ENCODE results near the gene CAPN1.
A peak's percentile ranks its signal among the peaks of the same experiment; 100 is the strongest.
"Not testable (repeated sequence)": the region's sequence is repeated elsewhere in the genome, so short reads cannot be mapped to it uniquely, and the experiment has no call there.

Gene CAPN1

DNA sequence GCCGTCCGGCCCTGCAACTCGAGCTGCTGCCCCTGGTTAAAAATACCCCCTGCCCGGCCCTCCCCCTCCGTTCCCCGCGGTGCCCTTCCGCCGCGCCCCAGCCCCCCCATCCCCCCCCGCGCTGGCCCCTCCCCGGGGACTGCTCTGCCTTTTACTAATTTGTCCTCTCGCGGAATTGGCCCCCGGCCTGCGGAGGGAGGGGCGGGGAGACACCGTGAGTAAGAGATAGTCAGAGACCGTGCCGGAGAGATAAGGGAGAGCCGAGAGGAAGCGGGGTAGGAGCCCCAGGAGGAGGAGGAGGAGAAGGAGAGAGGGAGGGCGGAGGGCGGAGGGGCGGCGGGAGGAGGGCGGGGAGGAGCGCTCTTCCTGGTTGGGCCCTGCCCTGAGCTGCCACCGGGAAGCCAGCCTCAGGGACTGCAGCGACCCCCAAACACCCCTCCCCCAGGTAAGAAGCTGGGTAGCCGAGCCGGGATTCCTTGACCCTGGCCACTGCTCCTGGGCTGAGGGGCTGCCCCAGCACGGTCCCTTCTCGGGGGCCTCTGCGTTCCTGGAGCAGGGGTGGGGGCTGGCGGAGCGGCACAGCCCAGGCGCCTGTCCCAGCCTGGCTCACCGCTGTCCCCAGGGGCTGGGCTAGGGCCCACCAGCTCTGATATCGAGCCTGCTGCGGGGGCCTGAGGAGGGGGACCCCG lies at the start of gene CAPN1:
Gene CAPN1 (plus strand): TSS at position 360 of the 689 bp plus-strand sequence. CDS start 774 bp downstream, outside the sequence.
- DNase-seq (ENCODE audit: low spot score) = peak; percentile 82

DNA sequence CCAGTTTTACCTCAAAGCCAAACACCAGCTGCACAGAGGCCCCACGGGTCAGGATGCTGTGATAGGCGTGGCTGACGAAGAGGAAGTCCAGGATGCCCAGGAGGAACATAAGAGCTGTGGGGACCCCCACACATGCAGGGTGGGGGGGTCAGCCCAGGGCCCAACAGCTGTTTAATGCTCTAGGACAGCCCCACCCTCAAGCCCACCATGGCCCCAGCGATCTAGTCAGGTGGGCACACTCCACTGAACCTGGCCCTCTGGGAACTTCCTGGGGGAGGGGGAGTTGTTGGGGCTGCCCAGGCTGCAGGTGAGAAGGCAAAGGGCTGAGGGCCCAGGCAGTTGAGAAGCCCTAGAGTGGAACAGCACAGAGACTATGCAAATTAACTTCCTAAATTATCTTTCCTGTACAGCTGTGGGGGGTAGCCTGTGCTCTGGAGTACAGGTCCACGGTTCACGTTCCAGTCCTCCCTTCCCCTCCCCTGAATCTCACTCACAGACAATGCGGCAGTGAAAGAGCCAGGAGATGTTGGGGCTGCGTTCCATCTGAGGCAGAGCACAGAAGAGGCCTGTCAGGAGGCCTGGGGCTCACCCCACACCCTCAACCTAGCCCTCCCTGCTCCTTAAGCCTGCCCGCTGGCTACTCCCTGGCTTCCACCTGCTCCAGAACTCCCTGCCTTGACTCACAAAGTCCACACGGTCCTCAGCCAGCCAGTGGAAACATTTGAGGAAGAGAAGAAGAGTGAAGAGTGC lies 49.3 kb upstream of the CAPN1 start:
- no peak for DNase-seq (ENCODE audit: low spot score)

DNA sequence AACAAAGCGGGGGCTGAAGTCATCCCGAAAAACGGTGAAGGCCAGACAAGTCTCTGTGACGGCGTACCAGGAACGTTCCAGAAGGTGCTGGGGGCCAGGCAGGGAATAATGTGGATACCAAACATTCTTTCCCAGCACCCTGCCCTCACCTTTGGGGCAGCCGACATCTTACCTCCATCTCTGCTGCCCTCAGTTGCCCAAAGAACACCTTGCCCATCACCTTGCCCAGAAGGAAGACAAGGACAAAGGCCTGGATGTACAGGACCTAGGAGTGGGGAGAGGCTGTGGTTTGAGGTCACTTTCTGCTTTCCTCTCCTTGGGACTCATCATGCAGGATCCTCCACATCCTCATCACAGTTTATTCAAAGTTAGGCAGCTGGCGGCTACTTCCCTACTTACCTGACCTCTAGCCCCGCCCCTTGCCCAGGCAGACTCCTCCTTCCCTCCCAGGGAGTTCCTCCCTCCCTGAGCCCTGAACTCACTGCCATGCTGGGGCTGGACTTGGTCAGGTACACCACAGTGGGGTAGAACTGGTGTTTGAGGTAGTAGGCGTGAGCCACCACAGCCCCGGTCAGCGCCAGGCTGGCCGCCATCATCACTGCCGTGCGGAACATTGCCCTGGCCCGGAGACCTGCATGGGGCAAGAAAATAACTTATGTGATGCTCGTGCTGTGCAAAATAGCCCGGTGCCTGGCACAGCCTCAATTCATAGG lies 48.6 kb upstream of the CAPN1 start:
- no peak for DNase-seq (ENCODE audit: low spot score)

DNA sequence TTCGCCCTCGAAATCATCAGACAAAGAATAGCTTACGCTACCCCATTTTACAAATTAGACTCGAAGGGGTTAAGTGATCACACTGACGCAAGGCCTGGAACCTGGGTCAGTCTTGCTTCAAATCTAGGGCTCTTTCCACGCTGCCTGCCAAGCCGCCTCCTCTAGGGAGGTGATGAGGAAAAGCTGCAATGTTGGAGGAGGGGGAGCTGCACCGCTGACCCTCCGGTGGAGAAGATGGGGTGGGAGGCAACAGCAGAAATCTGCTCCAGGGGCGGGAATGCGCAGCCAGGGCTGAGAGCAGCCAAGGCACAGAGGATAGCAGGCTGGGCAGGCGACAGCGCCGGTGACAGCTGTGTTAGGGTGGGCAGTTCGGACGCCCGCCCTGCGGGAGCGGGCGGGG lies 48.0 kb upstream of the CAPN1 start:
- no peak for DNase-seq (ENCODE audit: low spot score)

DNA sequence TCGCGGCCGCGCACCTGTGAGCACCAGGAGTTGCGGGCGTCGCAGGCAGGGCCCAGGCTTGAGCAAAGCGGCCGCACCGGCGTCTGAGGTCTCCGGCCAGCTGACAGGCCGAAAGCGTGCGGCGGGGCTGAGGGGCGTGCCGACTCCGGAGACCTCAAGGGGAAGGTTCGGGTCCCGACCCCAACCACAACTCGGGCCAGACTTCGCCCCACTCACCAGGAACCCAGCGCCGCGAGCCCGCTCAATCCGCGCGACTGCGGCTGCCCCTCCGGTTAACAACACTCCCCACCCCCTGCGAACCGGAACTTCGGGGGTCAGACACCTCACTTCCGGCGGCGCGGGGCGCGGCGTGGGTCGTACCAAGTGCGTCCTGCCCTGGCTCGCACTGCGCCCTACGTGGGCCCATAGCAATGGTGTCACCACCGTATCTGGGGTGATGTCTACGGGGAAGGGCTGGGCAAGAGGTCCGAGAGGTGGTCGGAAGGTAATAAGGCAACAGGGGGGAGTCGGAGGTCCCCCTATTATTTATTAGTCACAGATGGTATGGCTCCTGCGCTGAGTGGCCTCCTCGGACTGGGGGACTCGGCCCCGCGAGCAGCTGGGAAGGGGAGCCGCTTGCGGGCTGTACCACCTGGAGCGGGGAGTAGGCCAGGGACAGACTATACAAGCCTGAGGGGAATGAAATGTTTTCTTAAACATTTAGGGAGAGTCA lies 47.3 kb upstream of the CAPN1 start, which contains the start of gene SYVN1:
Gene SYVN1 (minus strand): TSS at position 280 of the 712 bp plus-strand sequence. CDS start 918 bp downstream, outside the sequence.
- peak; percentile 96 for DNase-seq (ENCODE audit: low spot score)

DNA sequence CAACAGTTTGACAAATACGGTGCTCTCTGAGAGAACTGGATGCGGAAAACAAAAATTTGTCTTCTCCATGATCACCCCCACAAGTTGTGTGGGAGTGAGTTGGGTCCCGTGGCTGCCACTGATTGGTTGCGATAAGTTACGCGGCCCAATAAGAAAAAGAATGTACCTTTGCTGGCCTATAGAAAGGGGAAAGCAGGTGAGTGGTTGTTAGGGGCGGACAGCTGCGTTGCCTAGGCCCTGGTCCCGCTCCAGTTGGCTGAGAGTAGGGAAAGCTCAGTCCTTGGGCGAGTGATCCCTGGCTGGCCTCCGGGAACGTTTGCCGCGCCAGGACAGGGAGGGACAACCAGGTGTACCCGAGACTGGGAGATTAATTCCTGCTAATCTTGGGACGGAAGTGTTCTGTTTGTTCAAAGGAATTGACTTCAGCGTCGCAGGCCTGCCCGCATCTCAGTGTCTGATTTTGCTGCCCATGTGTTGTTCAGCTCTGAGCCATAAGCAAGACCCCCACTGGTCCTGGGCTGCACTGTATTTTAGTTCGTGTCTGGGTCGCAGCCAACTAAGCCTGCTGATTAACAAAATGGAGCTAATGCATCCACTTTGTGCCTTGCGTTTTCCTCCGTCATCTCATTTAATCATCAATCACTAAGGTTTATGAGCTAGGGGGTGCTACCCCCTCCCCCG lies 46.6 kb upstream of the CAPN1 start:
- peak; percentile 92 for DNase-seq (ENCODE audit: low spot score)

DNA sequence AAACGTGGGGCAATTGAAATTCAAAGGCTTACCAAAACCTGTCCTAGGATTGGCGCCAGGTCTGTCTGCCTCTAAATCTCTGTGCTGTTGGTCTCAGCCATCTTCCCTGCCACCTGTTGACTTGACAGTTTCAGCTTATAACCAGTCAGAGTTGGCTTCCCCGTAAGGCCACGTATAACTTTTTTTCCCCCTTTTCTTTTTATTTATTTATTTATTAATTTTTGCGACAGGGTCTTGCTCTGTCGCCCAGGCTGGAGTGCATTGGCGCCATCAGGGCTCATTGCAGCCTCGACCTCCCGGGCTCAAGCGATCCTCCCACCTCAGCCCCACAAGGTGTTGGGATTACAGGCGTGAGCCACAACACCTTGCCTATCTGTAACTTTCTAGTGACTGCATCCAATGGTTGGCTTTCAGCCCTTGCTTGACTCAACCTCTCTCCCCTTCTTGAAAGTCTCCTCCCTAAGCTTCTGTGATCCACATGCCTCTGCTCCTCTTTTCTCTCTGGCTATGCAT lies 46.0 kb upstream of the CAPN1 start:
- no peak for DNase-seq (ENCODE audit: low spot score)

DNA sequence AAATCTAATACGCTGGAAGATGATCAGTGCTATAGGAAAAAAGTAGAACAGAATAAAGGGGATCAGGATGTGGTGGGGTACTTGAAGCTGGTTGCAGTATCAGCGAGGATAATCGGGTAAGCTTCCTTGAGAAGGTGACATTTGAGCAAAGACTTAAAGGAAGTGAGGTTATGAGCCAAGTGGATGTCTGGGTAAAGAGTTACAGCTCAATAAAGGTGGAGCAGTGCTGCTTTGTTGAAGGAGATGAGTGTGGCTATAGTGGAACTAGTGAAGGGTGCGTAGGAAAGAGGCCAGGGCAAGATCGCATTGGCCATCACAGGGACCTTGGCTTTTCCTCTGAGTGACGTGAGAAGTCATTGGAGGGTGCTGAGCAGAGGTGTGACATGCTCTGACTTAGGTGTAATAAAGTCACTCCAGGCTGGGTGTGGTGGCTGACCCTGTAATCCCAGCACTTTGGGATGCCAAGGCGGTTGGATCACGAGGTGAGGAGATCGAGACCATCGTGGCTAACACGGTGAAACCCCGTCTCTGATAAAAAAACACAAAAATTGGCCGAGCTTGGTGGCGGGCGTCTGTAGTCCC lies 45.1 kb upstream of the CAPN1 start:
- no peak for DNase-seq (ENCODE audit: low spot score)

DNA sequence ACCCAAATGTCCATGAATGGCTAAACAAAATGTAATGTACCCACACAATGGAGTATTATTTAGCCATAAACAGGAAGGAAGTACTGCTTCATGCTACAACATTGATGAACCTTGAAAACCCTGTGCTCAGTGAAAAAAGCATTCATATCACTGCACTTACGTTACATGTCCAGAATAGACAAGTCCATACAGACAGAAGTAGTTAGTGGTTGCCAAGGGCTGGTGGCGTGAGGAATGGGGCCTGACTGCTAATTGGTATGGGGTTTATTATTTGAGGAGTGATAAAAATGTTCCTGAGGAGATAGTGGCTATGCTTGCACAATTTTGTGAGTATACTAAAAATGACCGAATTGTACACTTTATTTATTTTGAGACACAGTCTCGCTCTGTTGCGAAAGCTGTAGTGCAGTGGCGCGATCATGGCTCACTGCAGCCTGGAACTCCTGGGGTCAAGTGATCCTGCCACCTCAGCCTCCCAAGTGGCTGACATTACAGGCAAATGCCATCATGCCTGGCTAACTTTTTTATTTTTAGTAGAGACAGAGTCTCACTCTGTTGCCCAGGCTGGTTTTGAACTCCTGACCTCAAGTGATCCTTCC lies 39.7 kb upstream of the CAPN1 start:
- no peak for DNase-seq (ENCODE audit: low spot score)

DNA sequence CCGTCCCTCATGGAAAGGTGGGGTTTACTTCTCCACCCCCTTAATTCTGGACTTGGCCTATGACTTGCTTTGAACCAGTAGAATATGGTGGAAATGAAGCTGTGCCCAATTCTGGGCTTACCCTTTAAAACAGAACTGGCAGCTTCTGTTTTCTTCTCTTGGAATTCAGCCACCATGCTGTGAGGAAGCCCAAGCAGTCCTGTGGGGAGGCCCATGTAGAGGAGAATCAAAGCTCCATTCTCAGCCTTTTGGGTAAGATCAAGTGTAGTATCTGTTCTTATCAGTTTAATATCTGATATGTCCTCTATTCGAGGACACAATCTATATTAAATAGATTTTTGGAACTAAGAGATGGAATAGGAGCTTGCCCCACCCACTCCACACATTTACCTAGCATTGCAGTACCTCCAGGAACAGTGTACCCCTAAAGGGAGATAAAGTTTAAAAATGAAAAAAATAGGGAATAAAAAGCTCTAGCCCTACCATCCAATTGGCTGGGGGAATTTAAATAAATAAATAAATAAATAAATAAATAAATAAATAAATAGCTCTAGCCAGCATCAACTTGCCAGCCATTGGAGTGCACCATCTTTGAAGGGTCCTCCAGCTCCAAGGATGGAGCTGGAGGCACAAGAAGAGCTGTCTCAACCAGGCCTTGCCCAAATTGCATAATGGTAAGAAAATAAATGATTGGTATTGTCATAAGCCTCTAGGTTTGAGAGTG lies 34.2 kb upstream of the CAPN1 start:
- no peak for DNase-seq (ENCODE audit: low spot score)

DNA sequence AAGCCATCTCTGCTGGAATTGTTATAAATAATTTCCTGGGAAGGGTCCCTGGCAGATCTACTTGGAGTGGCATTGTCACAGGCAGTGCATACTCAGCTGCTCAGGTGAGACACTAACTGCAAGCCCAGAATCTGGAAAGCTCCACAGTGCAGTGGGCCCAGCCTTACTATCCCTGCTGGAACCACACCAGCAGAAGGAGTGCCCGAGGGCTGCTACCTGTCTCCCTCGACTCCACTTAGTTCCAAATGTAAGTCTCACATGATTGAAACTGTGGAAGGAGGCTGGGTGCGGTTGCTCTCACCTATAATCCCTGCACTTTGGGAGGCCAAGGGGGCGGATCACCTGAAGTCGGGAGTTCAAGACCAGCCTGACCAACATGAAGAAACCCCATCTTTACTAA lies 33.1 kb upstream of the CAPN1 start:
- no peak for DNase-seq (ENCODE audit: low spot score)

DNA sequence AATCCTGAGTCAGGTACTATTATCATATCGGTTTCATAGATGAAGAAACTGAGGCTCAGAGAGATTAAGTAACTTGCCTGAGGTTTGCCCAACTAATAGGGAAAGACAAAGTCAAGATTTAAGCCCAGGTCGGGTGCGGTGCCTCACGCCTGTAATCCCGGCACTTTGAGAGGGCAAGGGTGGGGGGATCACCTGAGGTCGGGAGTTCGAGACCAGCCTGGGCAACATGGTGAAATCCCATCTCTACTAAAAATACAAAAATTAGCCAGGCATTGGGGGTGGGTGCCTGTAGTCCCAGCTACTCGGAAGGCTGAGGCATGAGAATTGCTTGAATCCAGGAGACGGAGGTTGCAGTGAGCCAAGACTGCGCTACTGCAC lies 31.6 kb upstream of the CAPN1 start:
- DNase-seq (ENCODE audit: low spot score) = not testable (repeated sequence)

DNA sequence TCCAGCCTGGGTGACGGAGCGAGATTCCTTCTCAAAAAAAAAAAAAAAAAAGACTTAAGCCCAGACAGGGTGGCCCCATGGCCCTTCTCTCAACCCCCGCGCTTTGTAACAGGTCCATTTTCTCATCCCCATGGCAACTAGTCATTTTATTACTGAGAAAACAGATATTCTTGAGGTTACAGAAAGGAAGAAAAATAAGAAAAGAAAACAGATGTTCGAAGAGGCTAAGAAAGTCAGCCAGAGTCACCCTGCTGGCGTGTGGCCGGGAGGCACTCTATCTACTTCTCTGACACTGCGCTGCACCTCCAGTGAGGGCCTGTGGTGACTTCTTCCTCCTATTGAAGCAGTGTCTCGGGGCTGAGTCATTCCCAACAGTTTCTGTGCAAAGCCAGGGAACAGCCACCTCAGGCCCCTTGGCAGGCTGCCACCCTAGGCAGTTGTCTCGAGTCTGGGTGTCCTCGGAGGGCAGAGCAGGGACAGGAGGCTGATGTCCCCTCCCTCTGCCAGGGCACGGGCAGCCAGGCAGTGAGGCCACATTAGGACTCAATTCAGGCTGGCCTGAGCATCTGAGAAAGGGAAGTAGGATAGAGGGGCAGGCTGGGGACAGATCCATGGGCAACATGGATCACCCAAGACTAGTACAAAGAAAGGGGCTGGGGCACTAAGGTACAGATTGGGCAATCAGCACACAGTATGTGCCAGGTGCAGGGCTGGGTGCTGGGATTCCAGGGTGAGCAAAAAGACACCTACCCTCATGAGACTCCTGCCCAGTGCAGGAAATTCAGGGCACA lies 31.0 kb upstream of the CAPN1 start:
- no peak for DNase-seq (ENCODE audit: low spot score)

DNA sequence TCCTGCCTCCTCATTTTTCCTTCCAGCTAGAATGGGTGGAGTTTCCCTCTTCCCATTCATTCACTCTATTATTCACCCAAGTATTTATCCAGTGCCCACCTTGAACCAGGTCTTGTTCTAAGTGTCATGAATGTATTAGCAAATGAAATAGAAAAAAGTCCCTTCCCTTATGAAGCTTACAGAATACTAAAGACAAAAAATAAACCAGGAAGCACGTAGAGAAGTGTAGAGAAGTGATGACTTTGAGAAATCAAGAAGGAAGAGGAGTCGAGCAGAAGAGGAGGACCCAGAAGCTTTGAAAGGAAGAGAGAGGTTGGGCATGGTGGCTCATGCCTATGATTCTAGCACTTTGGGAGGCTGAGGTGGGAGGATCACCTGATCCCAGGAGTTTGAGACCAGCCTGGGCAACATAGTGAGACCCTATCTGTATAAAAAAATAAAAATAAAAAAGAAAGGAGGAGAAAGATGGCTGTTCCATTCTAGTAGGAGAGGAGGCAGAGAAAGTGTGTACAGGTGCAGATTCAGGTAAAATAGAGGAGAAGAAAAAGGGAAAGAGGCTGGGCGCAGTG lies 30.3 kb upstream of the CAPN1 start:
- DNase-seq (ENCODE audit: low spot score) = no peak

DNA sequence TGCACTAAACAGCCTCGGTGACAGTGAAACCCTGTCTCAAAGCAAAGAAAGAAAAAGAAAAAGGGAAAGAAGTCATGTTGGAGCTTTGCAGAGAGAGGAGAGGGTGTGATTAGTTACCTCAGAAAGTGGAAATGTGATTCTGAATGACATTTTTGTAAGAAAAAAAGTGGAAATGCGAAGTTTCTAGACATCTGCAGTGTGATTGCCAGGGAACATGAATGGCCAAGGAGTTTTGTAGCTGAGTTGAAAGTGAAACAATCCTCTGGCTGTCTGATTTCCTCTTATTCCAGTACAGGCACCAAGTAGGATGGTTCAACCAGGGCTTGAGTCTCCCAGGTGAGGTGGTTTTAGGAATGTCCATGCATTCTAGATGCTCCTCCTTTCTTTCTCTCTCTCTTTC lies 29.6 kb upstream of the CAPN1 start:
- DNase-seq (ENCODE audit: low spot score) = no peak

DNA sequence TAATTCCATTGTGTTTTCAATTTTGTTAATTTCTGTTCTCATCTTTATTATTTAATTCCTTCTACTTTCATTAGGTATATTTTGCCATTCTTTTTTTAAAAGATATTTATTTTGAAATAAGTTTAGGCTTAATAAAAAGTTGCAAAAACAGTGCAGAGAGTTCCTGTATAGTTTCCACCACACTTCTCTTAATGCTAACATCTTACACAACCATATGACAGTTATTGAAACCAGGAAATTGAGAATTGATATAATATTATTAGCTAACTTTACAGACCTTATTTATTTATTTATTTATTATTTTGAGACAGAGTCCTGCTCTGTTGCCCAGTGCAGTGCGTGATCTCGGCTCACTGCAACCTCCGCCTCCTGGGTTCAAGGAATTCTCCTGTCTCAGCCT lies 25.5 kb upstream of the CAPN1 start:
- no peak for DNase-seq (ENCODE audit: low spot score)

DNA sequence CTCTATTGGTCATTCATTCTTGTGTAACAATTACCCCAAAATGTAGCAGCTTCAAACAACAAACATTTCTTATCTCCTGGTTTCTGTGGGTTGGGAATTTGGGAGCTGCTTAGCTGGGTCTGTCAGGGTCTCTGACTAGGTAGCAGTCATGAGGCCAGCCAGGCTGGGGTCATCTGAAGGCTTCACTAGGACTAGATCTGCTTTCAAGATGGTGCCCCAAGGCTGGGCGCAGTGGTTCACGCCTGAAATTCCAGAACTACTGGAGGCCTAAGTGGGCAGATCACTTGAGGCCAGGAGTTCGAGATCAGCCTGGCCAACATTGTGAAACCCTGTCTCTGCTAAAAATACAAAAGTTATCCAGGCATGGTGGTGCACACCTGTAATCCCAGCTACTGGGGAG lies 24.8 kb upstream of the CAPN1 start:
- no peak for DNase-seq (ENCODE audit: low spot score)

DNA sequence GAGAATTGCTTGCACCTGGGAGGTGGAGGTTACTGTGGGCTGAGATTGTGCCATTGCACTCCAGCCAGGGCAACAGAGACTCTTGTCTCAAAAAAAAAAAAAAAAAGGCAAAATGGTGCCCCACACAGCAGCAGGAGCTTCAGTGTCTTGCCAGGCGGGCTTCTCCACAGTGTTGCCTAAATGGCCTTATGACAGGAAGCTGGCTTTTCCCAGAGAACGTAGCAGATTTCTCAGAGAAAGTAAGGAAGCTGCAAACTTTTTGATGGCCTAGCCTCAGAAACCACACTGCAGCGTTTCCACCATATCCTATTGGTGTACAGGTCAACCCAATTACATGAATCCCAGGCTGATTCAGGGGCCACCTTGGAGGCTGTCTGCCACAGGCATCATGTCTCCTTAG lies 24.4 kb upstream of the CAPN1 start:
- no peak for DNase-seq (ENCODE audit: low spot score)

DNA sequence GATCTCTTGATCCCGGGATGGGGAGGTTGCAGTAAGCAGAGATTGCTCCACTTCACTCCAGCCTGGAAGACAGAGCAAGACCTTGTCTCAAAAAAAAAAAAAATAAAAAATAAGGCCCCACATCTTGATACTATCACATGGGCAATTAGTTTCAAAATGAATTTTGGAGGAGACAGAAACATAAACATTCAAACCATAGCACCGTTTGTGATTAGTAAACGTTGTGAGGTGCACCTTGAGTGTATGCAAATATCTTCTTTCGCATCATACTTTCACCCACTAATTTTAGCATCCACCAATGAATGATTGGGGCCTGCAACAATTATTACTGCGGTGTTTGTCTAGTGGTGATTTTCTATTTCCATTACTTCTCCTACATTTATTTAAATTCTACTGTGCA lies 22.7 kb upstream of the CAPN1 start:
- DNase-seq (ENCODE audit: low spot score) = no peak

Data from left forelimb (tissue), 1 donor.